IMR-90 (cell line): ENCODE measurements around the gene ASNSD1. TPM values are rescaled to one million over a fixed set of nuclear protein-coding genes. Genes with fewer than 3 reads are reported as not detected.

Experiments used
- ATAC-seq: fragments of 200-7000 bp; cut with Tn5 transposase; 2 replicates; pipeline ENCODE4 v1.9.1; 2020; ENCODE audit warnings: low read depth, mild to moderate bottlenecking, moderate library complexity
- BruUV-seq: library from RNA; stranded (reverse); fragments of 400-500 nt; replicated peaks from 2 replicates; lab custom pipeline; 2021; lab: Mats Ljungman, UMichigan
- CTCF ChIA-PET: fragments of 300-600 bp; formaldehyde crosslinking; extraction: SDS; loops from one replicate; lab custom pipeline; 2021; ENCODE audit warnings: antibody characterized with exemption; lab: Yijun Ruan, JAX
- POLR2A ChIA-PET: fragments of 300-600 bp; sonication (Branson Sonifier 250); formaldehyde crosslinking; loops from one replicate; lab custom pipeline; 2022; ENCODE audit warnings: antibody characterized with exemption; ENCODE audit not compliant: unreplicated experiment; lab: Charles Lee
- DNase-seq: peaks from one replicate; pipeline ENCODE4 v3.0.0; 2013
- H2AFZ ChIP-seq: replicated peaks from 2 replicates; pipeline ENCODE3; 2013; ENCODE audit warnings: low read length, mild to moderate bottlenecking; ENCODE audit not compliant: poor library complexity
- H2AK5ac ChIP-seq: 2 replicates; pipeline ENCODE4 v1.6.1; 2013; ENCODE audit warnings: low read depth, low read length, inconsistent platforms
- H2AK9ac ChIP-seq: replicated peaks from 2 replicates; pipeline ENCODE3; 2013; ENCODE audit warnings: mild to moderate bottlenecking, low read depth, low read length, moderate library complexity; ENCODE audit not compliant: poor library complexity
- H2BK120ac ChIP-seq: 2 replicates; pipeline ENCODE4 v1.6.1; 2013; ENCODE audit warnings: low read depth, low read length, inconsistent platforms
- H2BK15ac ChIP-seq: 3 replicates; pipeline ENCODE4 v1.6.1; 2013; ENCODE audit warnings: low read depth, low read length, inconsistent platforms
- H2BK20ac ChIP-seq: 2 replicates; pipeline ENCODE4 v1.6.1; 2013; ENCODE audit warnings: low read depth, mild to moderate bottlenecking, inconsistent platforms, low read length, moderate library complexity
- H2BK5ac ChIP-seq: 2 replicates; pipeline ENCODE4 v1.6.1; 2013; ENCODE audit warnings: mild to moderate bottlenecking, low read depth, low read length, inconsistent platforms; ENCODE audit not compliant: poor library complexity, severe bottlenecking
- H3K14ac ChIP-seq: replicated peaks from 2 replicates; pipeline ENCODE4 v1.6.1; 2013; ENCODE audit warnings: low read depth, low read length, inconsistent platforms
- H3K18ac ChIP-seq: 2 replicates; pipeline ENCODE4 v1.6.1; 2013; ENCODE audit warnings: low read depth, low read length, control low read depth
- H3K23ac ChIP-seq: 2 replicates; pipeline ENCODE4 v1.6.1; 2013; ENCODE audit warnings: low read depth, low read length, inconsistent platforms
- H3K27ac ChIP-seq: 2 replicates; pipeline ENCODE4 v1.5.1; 2013; ENCODE audit warnings: mild to moderate bottlenecking, control low read depth, low read length; ENCODE audit not compliant: insufficient read depth
- H3K27me3 ChIP-seq: 2 replicates; pipeline ENCODE4 v1.6.1; 2013; ENCODE audit warnings: low read length; ENCODE audit not compliant: control insufficient read depth, insufficient read depth
- H3K36me3 ChIP-seq: 2 replicates; pipeline ENCODE4 v1.6.1; 2013; ENCODE audit warnings: low read length, mixed read lengths; ENCODE audit not compliant: control insufficient read depth, insufficient read depth
- H3K4ac ChIP-seq: 2 replicates; pipeline ENCODE4 v1.6.1; 2013; ENCODE audit warnings: low read depth, low read length, inconsistent platforms
- H3K4me1 ChIP-seq: 2 replicates; pipeline ENCODE4 v1.6.1; 2013; ENCODE audit warnings: low read length, mixed read lengths; ENCODE audit not compliant: control insufficient read depth, insufficient read depth
- H3K4me2 ChIP-seq: 2 replicates; pipeline ENCODE4 v1.6.1; 2013; ENCODE audit warnings: low read depth, mild to moderate bottlenecking, control low read depth, low read length, moderate library complexity
- H3K4me3 ChIP-seq: 2 replicates; pipeline ENCODE4 v1.5.1; 2013; ENCODE audit warnings: low read depth, mild to moderate bottlenecking, control low read depth, low read length, moderate library complexity; ENCODE audit not compliant: insufficient read depth
- H3K56ac ChIP-seq: 2 replicates; pipeline ENCODE4 v1.6.1; 2013; ENCODE audit warnings: low read length, inconsistent platforms; ENCODE audit not compliant: insufficient read depth; ENCODE audit errors: extremely low read depth
- H3K79me1 ChIP-seq, 2 experiments: 2 replicates each; pipeline ENCODE4 v1.6.1; 2013; ENCODE audit warnings: low read length in 2 of 2, inconsistent platforms in 1 of 2, low read depth in 1 of 2
- H3K9ac ChIP-seq: 2 replicates; pipeline ENCODE4 v1.6.1; 2013; ENCODE audit warnings: low read depth, low read length, control low read depth
- H3K9me1 ChIP-seq: 2 replicates; pipeline ENCODE4 v1.6.1; 2013; ENCODE audit warnings: low read length, inconsistent platforms; ENCODE audit not compliant: insufficient read depth
- H3K9me3 ChIP-seq: 2 replicates; pipeline ENCODE4 v1.6.1; 2013; ENCODE audit warnings: low read length; ENCODE audit not compliant: control insufficient read depth, insufficient read depth
- H4K20me1 ChIP-seq: 2 replicates; pipeline ENCODE4 v1.6.1; 2013; ENCODE audit warnings: low read length, inconsistent platforms; ENCODE audit not compliant: insufficient read depth
- H4K5ac ChIP-seq: 2 replicates; pipeline ENCODE4 v1.6.1; 2013; ENCODE audit warnings: mild to moderate bottlenecking, low read depth, low read length, control low read depth
- H4K8ac ChIP-seq, 2 experiments: 2 replicates each; pipeline ENCODE4 v1.6.1; 2013; ENCODE audit warnings: low read depth in 2 of 2, low read length in 2 of 2, control low read depth in 1 of 2, inconsistent platforms in 1 of 2
- H4K91ac ChIP-seq: 2 replicates; pipeline ENCODE4 v1.6.1; 2013; ENCODE audit warnings: low read depth, low read length, inconsistent platforms; ENCODE audit not compliant: insufficient read depth
- BHLHE40 ChIP-seq: fragments of 150-350 bp; IDR thresholded peaks from 2 replicates; pipeline ENCODE4 v1.6.1; 2016; ENCODE audit warnings: mild to moderate bottlenecking, low read depth, low read length
- CEBPB ChIP-seq: IDR thresholded peaks from 2 replicates; pipeline ENCODE4 v1.6.1; 2012; ENCODE audit warnings: low read depth, low read length, improper control_type of control experiment
- CHD1 ChIP-seq: IDR thresholded peaks from 2 replicates; pipeline ENCODE4 v1.6.1; 2012; ENCODE audit warnings: low read depth, low read length, improper control_type of control experiment
- CTCF ChIP-seq: conservative IDR thresholded peaks from 2 replicates; pipeline ENCODE4 v1.5.1; 2012; ENCODE audit warnings: mild to moderate bottlenecking, low read depth, low read length, improper control_type of control experiment
- ELK1 ChIP-seq: fragments of 150-350 bp; IDR thresholded peaks from 2 replicates; pipeline ENCODE4 v1.6.1; 2016; ENCODE audit warnings: low read depth, mild to moderate bottlenecking, low read length, moderate library complexity, borderline replicate concordance
- FOS ChIP-seq: fragments of 150-350 bp; IDR thresholded peaks from 2 replicates; pipeline ENCODE4 v1.6.1; 2016; ENCODE audit warnings: low read depth, low read length
- MAFK ChIP-seq: IDR thresholded peaks from 2 replicates; pipeline ENCODE4 v1.6.1; 2012; ENCODE audit warnings: low read depth, low read length, improper control_type of control experiment
- MAZ ChIP-seq: IDR thresholded peaks from 2 replicates; pipeline ENCODE4 v1.6.1; 2012; ENCODE audit warnings: low read depth, mild to moderate bottlenecking, low read length, improper control_type of control experiment, moderate library complexity, borderline replicate concordance
- MXI1 ChIP-seq: IDR thresholded peaks from 2 replicates; pipeline ENCODE4 v1.6.1; 2012; ENCODE audit warnings: low read depth, mild to moderate bottlenecking, low read length, moderate library complexity, borderline replicate concordance
- NFE2L2 ChIP-seq: fragments of 150-350 bp; IDR thresholded peaks from 2 replicates; pipeline ENCODE4 v1.6.1; 2016; ENCODE audit warnings: low read depth, mild to moderate bottlenecking, low read length
- POLR2A ChIP-seq: IDR thresholded peaks from 2 replicates; pipeline ENCODE4 v1.6.1; 2012; ENCODE audit warnings: mild to moderate bottlenecking, low read depth, low read length
- RAD21 ChIP-seq: IDR thresholded peaks from 2 replicates; pipeline ENCODE4 v1.6.1; 2012; ENCODE audit warnings: low read length, improper control_type of control experiment
- RCOR1 ChIP-seq: IDR thresholded peaks from 2 replicates; pipeline ENCODE4 v1.6.1; 2012; ENCODE audit warnings: mild to moderate bottlenecking, low read length, improper control_type of control experiment; ENCODE audit not compliant: insufficient replicate concordance
- RFX5 ChIP-seq: IDR thresholded peaks from 2 replicates; pipeline ENCODE4 v1.8.0; 2012; ENCODE audit warnings: low read depth, mild to moderate bottlenecking, low read length, moderate library complexity
- SMC3 ChIP-seq: fragments of 150-350 bp; IDR thresholded peaks from 2 replicates; pipeline ENCODE4 v1.6.1; 2016; ENCODE audit warnings: low read depth, mild to moderate bottlenecking, antibody characterized with exemption, low read length, moderate library complexity
- USF2 ChIP-seq: fragments of 150-350 bp; IDR thresholded peaks from 2 replicates; pipeline ENCODE4 v1.6.1; 2017; ENCODE audit warnings: mild to moderate bottlenecking, antibody characterized with exemption, low read length, low read depth
- WGBS, 2 experiments: methylation state at CpG; one replicate each; pipeline versions ENCODE4 v1.1.5 to v1.1.7; 2013; ENCODE audit warnings: missing lambda C conversion rate in 2 of 2; ENCODE audit not compliant: insufficient read length in 1 of 2; ENCODE audit errors: extremely low coverage in 2 of 2; 5-methylcytosine and 5-hydroxymethylcytosine counted together
- dilution Hi-C: fragments of 300-500 bp; cut with HindIII; formaldehyde crosslinking; loops from one replicate; pipeline ENCODE4 v1.14.3; 2018; ENCODE audit warnings: low sequenced_read_pairs; ENCODE audit not compliant: unreplicated experiment
- in situ Hi-C: fragments of 300-500 bp; cut with MboI; formaldehyde crosslinking; loops from 3 replicates; pipeline ENCODE4 v1.14.3; 2019; ENCODE audit warnings: low sequenced_read_pairs, inconsistent platforms, mixed read lengths
- intact Hi-C: fragments of 100-400 bp; cut with micrococcal nuclease; formaldehyde crosslinking; loops from 2 replicates; pipeline ENCODE4 v1.10.0; 2022
- polyA plus RNA-seq, 3 experiments: library from polyadenylated mRNA; depleted of rRNA; stranded (reverse); fragments of >200 nt; gene quantifications; 2 replicates each; pipeline ENCODE4 v1.2.3, GENCODE V29; 2012; ENCODE audit warnings: low replicate concordance in 1 of 3
- total RNA-seq: library from RNA; depleted of rRNA; stranded (reverse); fragments of >200 nt; gene quantifications from 2 replicates; pipeline ENCODE4 v1.2.3, GENCODE V29; 2012

The ASNSD1 gene
- total and polyA plus RNA-seq, 2 of the 4 experiments (the other 2 are of a cell fraction), result 29.1 to 35.7 TPM

- Histone ChIP-seq H3K9me1 (no peaks in the 10 kb centered on the region), H3K23ac (no peak overlapping the region), H2AK9ac (no peak overlapping the region), H4K5ac (no peak overlapping the region), H3K14ac (no peak overlapping the region), H3K79me1 (peaks cover 14 to 15% of the 10 kb centered on the region in 2 experiments; a peak in 3 of 4 replicates), H3K4me2 (no peak overlapping the region), H3K9ac (no peak overlapping the region), H3K18ac (no peak overlapping the region), H4K8ac (no peak overlapping the region), H2BK5ac (no peak overlapping the region), H4K20me1 (no peaks in the 10 kb centered on the region), H3K27ac (no peak overlapping the region), H3K4me1 (0 out of 2 replicates have a peak, but pooled peaks cover 2% of the 10 kb centered on the region), H2AFZ (no peak overlapping the region), H3K4ac (no peak overlapping the region), H3K27me3 (no peaks in the 10 kb centered on the region), H3K56ac (no peak overlapping the region), H2BK15ac (no peak overlapping the region), H2AK5ac (no peak overlapping the region), H3K9me3 (no peaks in the 10 kb centered on the region), H2BK20ac (no peak overlapping the region), H4K91ac (no peak overlapping the region), H3K4me3 (no peak overlapping the region), H2BK120ac (no peak overlapping the region), H3K36me3 (0 out of 2 replicates have a peak, but pooled peaks cover 1% of the 10 kb centered on the region)
- no CpG with 5 or more reads among the region's 4 CpGs for WGBS, 2 experiments
- CTCF ChIA-PET, result interaction anchor here (0.6 to 1.3 kb wide), 2 partner anchors 20 to 396 kb away, joined by 3 to 5 read pairs; no protein-coding TSS in a partner anchor
- POLR2A ChIA-PET, result interaction anchor here (0.7 kb wide), 1 partner anchor 17 kb away, joined by 6 read pairs; no protein-coding TSS in a partner anchor
- ATAC-seq, result no peak
- TF ChIP-seq NFE2L2 (no peak), RCOR1 (no peak), ELK1 (no peak), CHD1 (no peak), BHLHE40 (no peak), CTCF (no peak), CEBPB (no peak), USF2 (no peak), MXI1 (no peak), MAFK (no peak), MAZ (no peak), POLR2A (no peak), RFX5 (no peak), SMC3 (no peak), FOS (no peak), RAD21 (no peak)
- dilution Hi-C loops (no loop called here), in situ Hi-C loops (no loop called here), intact Hi-C loops (no loop called here)
- BruUV-seq, result no TSS peak
- peak; percentile 61 for DNase-seq
Measured at GRCh38 chr2:189676471-189676870, 15.2 kb downstream of the ASNSD1 start.
